Measurements from ENCODE around the gene KRTAP22-2.

GRCh38 chr21:30590297-30590696, at the start of gene KRTAP22-2:
- TF ChIP-seq KDM1A (IDR thresholded peaks at IDR 0.05; ENCODE audit: low read depth) (no peak), REST (IDR thresholded peaks at IDR 0.05) (no peak), CTCF (IDR thresholded peaks at IDR 0.05) (no peak), ELK1 (IDR thresholded peaks at IDR 0.05; ENCODE audit: low read depth, low read length) (no peak), POLR2A (IDR thresholded peaks at IDR 0.05; ENCODE audit: low read length) (no peak), RFX5 (IDR thresholded peaks at IDR 0.05) (no peak), MYC (IDR thresholded peaks at IDR 0.05; ENCODE audit: borderline replicate concordance, low read length) (no peak), ZFP36 (IDR thresholded peaks at IDR 0.05; ENCODE audit: borderline replicate concordance, partially characterized antibody) (no peak), USF2 (IDR thresholded peaks at IDR 0.05) (no peak), RAD21 (conservative IDR thresholded peaks at IDR 0.05 in 1 of 2, IDR thresholded peaks at IDR 0.05 in 1 of 2) (no peak)

All from A549 (cell line).